ENCODE measurements around the gene PODXL.
A peak's percentile ranks its signal among the peaks of the same experiment; 100 is the strongest.
"Not testable (repeated sequence)": the region's sequence is repeated elsewhere in the genome, so short reads cannot be mapped to it uniquely, and the experiment has no call there.

Gene PODXL

DNA sequence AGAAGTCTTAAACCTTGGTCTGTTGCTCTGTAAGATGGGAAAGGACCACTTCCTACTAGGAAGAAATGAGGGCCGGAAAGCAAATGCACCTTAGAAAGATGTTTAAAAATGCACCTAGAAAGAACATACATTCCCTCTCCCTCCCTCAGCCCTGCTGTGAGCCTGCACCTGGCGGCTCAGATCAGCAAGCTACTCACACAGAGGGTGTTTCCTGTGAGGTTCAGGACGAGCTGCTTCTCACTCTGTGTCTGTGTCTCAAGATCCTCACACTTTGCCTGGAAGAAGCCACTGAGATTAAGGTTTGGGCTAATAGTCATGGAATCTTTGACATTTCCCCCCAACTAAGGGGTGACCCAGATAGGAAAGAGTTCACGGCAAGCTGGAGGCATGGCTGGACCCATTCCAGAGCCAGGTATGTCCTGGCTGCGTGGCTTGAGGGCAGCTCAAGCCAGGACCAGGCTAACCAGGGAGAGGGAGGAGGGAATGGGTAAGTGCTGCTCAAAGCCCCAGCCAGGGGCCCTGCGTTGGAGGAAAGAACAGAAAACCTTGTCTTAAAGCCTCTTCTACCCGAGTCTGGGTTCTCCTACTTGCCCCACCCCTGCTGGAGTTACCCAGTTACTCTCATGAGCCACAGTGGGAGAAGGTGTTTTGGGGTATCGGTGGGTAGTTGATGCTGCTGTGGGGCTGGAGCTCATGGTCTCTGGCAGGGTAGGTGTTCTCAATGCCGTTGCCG lies 47.5 kb downstream of the PODXL start:
- DNase-seq: no peak

DNA sequence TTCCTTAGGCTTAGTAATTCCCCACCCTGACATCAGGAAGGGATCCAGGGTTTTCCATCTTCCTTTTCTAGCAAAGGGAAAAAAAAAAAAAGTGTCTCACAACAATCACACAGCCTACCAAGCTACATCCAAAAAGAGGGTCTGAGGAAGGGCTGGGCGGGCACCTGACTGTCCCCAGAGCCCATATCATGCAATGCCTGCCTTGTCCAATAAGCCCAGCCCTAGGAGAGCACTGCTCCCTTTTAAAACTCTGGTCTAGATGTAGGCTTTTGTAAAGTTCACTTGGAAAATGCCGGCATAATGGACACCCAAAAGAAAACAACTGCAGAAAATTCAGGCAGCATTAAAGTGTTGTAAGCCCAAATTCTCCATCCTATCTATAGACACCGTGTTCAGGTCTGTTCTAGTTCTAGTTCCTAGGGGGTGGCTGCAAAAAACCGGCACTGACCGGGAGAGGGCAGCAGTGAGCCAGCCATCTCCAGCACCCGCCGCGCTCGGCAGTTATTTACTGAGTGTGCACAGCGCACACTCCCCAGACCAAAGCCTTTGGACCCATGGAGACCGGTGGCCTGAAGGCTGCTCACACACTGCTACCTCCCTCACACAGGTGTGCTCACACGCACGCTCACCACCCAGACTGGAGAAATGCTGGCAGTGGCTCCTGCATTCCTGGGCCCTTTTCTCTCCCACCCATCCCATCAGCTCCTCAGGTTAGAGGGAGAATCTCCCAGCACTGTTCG lies 48.7 kb downstream of the PODXL start:
- DNase-seq: peak; percentile 79

DNA sequence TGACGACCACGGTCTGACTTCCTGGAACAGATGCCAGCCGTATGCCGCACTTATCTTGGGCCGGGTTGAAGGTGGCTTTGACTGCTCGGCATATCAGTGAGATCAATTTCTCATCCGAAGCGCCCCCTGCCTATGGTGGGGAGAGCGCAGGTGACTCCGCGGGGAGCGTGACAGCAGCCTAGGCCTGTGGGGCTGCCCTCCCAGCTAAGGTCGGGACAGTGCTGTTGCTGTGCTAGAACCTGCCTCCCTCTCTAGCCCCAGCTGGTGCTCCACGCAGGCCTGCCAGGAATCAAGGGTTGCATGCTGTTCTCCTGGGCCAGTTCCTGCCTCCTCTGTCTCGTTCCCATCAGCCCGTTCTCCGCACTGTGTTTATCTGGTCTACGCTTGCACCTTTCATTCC lies 49.8 kb downstream of the PODXL start:
- DNase-seq: no peak

DNA sequence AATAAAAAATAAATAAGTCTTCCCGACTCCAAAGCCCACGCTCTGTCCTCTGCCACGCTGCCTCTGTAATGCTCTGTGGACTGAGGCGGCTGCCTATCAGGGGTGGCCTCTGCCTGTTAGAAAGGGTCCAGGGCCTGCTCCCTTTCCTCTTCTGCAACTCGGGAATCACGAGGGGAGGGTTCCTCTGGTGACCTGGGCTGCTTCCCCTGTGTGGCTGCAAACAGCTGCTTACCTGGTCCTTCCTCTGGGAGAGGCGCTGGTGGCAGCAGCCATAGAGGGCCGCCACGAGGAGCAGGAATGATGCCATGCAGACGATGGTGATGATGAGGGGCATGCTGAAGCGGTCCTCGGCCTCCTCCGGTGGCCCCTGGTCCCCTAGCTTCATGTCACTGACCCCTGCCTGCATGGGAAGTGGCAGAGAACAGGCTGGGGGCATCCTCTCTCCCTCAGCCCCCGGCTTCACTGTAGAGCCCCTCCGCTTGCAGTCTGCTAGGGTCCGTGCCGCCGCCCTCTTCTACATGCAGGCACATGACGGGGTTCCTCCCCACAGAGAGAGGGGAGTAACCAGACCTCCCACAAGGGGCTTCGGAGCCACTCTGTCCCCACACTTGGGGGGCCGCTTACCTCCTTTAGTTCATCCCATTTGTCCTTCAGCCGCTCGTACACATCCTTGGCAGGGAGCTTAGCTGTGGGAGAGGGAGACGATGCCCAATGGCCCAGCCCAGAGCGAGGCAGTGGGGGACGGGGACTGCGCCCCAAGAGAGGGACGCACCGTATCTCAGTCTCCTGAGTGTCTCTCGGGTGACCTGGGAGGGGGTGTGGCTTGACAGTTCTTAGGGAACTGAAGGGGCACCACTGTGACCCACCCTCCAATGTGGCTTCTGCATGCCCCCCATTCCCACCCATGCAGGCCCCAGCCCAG lies 50.5 kb downstream of the PODXL start:
- DNase-seq: no peak

DNA sequence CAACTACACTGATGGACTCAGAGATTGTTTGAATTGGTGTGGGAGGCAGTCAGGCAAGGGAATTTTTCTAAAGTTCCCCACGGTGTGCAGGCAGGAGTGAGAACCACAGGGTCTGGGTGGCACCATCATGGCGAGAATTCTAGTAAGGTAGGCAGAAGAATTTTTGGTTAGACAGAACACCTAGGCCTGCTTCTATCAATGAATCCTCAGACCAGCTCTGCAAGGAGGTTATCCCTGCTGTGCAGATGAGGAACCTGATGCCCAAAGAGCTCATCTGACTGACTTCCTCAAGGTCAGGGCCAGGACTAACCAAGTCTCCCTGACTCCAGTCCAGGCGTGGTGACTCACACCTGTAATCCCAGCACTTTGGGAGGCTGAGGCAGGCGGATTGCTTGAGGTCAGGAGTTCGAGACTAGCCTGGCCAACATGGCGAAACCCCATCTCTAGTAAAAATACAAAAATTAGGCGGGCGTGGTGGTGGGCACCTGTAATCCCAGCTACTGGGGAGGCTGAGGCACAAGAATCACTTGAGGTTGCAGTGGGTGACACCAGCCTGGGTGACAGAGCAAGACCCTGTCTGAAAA lies 51.3 kb downstream of the PODXL start:
- not testable (repeated sequence) for DNase-seq

DNA sequence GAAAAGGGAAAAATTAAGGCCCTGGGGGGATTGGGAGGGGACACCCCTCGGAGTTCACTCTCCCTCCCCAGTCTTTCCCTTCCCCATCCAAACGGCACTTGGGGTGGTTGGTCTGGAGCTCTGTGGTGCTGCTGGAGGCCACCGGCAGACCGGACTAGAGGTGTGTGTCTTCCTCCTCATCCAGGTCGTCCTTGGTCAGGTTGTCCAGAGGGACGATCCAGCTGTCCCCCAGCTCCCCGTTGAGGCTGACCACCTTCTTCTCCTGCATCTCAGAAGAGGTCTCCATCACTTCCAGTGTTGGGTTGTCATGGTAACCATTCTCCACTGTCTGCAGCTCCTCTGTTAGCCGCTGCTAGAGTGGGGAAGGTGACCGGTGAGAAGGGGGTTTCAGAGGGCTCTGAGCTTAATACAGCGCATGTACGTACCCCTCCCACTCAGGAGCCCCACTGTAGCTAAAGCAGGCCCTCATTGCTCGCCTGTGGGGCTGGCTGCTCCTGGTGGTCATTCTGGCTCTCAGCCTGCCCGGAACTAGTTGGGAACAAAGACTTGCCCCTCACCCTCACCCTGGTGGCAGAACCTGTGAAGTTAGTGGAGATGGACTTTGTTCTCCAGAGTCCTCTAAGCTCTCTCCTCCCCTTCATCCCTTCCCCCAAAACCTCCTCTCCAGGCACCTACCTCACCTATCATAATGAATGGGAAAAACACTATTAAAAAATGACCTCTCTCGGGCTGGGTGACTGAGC lies 52.1 kb downstream of the PODXL start:
- DNase-seq: no peak

DNA sequence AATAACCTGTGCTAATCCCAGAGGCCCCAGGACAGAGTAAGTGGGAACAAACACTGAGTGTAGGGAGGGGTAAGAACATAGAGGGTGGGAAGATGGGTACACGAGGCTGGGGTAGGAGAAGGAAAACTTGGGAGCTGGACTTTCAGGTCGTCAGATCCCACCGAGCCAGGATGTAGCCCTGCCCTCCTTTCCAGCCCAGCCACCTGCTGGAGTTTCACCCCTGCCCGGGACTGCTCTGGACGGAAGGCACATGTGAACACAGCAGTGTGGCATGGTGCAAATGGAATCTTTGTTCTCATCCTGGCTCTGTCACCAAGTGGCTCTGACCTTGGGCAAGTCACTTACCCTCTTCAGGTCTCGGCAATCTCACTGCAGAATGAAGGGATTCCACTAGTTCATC lies 52.8 kb downstream of the PODXL start:
- DNase-seq: no peak

DNA sequence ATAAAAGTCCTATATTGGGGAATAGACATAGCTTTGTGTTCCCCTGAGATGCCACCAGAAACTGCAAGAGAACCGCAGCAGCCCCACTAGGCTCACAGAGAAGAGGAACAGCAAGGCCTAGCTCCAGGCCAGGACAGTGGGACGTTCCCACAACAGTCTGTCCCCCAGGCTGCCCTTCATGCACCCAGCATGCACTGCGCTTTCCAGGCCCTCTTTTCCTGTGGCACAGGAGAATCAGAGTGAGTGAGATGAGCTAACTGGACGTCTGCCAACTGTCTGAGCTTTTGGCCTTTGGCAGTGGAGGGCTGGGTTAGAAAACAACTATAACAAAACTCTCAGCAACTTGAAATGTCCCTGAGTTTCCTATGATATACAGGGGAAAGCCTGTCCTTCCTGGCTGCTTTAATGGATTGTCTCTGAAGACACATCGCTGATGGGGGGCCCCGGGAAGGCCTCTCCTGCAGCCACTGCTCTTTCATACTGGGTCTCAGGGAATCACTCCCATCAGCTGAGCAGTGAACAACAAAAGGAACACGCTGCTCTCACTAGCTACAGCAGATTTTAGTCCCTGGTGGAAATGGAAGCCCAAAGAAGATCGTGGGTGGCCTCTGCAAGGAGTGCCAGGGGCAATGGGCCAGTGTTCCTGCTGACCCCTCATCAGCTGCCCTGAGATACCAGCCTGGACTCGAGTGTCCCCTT lies 53.5 kb downstream of the PODXL start:
- DNase-seq: no peak

DNA sequence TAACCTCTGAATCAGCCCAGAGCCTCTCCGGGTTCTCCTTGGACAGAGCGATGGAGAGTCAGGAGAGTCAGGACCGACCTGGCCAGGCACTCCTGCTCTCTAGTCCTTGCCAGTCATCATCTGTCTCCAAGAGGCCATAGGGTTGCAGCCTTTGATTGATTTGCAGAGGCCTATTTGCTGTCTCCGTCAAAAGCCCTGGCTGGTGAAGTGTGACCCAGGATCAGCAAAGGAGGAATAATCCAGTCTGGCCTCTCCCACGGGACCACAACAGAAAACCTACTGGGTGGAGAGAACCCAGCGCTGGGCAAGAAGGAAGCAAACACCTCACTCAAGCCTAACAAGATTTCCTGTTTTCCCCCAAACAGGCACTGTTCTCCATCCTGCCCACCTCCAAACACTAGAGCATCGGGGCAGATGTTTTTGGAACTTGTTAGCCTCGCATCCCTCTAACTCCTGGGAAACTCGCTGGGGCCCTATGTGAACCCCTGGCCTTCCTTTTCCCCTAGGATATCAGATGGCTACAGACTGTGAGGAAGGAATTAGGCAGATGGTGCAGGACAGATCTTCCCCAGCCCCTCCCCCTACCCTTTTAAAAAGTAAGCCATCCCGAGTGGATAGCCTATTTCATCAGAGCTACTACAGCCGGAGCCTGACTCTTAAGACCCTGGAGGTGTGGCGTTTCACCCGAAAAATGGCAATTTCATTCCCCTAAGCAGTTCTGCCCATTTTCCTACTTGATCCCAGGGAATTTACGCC lies 54.3 kb downstream of the PODXL start:
- DNase-seq: no peak

DNA sequence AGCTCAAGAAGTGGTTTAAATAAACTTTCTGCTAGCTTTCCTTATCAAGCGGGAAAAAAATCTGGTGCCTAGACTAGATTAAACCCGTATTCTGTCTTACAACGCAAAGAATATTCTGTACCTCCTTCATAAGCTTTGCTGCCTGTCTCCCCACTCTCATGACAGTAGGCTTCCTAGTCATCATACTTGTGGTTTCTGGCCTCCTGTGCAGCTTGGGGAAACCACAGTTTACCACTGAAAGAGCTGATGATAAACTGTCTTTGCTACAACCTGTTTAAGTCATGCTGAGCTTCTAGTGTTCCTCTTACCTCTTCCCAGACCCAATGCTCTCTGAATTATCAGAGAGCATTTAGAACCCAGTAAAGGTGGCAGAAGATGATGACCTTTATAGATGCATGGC lies 55.0 kb downstream of the PODXL start:
- no peak for DNase-seq

DNA sequence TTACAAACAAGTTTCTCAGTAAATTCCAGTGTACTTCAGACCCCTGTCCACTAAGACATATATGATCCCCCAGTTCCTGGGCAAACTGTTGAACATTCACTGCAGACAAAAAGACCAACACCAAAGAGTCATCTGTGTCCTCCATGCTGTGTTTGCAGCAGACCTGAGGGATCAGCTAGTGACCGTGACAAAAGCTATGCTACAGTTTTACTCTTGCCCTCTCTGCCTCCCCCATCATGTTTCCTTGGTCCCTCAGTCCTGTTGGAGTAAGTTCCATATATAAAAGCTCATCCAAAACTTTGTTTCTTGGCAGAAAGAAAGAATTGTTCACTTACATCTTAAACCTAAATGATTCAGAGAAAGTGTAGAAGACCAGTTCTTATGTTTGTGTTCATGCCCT lies 56.1 kb downstream of the PODXL start:
- no peak for DNase-seq

DNA sequence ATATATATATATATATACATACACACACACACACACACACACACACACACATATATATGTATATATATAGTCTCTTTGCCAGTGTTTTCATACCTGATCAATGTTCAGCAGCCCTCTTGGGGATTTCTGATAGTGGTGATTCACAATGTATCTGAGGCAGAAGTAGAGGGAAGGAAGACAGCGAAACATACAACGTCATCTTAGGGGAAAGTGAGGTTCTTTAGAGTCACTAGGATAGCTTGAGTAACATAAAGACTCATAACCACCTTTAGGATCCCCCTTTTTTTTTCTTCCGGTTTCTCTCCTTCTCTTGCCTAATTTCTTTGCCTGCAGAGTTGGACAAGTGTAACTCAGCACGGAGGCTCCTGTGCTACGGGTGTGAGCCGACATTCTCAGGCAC lies 56.6 kb downstream of the PODXL start:
- DNase-seq: no peak

DNA sequence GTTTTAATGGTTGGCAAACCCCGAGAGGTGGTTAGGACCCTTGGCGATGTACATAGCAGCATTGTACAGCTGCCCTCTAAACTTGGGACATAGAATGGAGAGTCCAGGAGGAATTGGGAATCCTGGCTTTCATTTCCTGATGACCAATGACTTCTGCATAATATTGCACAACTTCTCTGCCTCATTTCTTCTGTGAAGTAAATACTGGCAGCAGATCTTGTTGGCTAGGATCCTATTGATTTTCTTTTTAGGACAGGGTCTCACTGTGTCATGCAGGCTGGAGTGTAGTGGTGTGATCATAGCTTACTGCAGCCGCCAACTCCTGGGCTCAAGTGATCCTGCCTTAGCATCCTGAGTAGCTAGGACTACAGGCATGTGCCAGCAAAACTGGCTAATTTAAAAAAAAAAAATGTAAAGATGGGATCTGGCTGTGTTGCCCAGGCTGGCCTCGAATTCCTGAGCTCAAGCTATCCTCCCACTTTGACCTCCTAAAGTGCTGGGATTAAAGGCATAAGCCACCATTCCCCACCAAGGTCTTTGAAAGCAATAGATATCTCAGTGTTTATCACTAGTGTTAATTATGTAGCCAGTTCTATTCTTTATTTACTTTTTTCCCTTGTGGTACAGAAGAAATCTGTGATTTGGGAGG lies 58.1 kb downstream of the PODXL start:
- no peak for DNase-seq

DNA sequence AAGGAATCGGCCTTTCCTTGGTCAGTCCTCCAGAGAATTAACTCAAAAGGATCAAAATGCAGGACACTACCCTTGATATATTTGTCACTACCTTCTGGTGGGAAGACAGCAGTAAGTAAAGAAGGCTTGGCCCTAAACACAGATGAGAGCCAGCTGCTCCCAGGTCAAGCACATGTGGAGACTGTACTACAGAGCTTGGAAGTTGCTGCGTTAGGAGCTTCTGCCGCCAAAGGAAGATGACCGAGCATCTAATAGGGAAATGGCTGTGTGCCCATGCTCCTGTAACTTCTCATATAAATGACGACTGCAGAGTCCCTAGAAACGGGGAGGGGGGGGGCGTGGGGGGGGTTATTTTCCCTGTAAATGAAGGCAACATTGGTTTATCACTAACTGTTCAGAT lies 59.0 kb downstream of the PODXL start:
- no peak for DNase-seq

DNA sequence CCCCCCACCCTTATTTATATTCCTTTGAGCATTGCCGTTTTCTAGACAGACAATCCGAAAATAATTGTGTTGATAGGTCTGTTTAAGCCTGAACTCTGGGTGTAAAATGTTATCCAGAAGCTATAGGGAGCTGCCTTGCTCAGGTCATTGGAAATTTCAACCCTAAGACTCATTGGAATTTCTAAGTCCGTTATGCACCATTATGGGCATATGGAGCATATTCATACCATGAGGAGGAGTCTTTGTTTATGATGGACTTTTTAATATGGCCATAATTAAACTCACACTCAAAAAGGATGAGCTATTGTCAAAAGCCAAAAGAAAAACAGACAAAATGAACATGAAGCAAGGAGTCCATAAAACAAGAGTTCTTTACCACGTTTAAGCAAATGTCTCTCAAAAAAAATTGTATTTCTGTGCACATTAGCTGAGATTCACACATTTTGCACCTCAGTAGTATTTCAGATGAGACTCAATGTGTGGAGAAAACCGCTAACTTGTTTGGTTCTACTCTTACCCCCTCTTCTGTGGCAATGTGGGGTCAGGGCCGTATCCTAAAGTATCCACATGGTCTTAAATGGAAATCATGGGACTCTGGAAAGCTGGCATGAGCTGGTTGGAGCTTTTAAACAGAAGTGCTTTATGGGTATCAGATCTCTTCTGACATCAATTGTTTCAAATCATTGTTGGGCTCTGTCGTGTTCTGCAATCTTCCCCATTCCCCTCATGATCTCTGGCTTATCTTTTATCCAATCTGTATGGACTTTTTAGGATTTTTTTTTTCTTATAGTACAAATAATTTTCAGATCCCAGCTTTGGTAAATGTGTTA lies 60.5 kb downstream of the PODXL start:
- DNase-seq: no peak

DNA sequence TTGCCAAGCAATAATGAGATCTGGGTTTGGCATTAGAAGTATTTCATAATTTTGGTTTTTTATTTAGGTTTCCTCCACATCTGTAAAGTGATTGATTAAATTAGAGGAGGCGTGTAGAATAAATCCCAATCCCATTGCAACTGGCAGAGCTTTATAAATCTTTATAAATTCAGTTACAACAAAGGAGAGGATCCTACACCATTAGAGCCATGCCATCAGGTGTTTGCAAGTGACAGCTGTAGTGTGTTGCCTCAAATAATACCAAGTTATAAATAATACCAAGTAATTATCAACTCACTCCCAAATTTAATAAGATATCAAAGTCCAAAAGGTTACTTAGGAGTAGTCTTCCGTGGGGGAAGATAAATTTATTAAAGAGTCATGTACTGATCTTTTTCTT lies 62.2 kb downstream of the PODXL start:
- DNase-seq: no peak

DNA sequence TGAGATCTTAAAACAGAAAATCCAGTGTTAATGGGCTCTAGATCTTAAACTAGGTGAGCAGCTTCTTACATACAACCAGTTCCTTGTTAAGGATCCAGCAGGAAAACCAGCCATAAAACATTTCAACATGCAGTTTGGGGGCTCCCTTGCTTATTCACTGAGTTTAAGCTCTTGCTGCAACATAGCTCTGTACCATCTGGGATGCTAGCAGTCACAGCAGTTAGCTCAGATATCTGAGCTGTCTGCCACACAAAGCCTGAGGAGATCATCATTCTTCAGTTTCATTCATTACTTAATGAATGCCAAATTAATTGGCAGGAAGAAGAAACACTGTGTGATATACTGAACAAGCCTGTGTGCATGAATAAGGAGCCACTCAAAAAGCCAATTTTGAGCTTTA lies 62.8 kb downstream of the PODXL start:
- no peak for DNase-seq

DNA sequence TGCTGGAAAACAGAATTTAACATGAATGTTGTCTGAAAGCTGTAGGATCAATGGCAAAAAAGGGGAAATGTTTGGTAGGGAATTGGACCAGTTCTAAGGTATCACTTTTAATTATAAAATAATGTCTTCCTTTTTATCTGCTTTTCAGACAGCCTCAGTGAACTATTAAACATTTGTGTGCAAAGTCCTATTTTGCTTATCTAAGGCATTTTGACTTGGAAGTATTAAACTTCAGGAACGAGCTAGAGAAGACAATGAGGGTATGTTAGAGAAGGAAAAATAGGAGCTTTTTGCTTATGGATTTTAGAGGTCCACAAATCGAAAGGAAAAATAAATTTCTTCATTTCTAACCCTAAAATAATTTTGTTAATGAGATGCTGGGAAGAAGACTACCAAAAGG lies 63.3 kb downstream of the PODXL start:
- no peak for DNase-seq

DNA sequence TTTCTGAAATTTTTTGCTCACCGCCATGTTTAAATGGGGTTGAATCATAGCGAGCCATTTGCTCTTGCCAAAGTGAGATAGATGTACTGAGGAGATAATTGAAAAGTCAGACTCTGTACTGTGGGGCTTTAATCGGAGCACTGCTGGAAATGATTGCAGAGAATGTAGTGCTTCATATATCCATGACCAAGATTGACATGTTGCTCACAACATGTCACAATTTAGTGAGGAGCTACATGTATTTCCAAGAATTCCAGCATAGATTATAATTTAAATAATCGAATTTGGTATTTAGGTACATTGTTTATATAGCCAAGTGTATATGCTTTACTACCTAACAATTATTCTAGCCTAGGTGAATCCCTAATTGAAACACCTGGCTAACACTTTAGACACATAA lies 66.5 kb downstream of the PODXL start:
- no peak for DNase-seq

DNA sequence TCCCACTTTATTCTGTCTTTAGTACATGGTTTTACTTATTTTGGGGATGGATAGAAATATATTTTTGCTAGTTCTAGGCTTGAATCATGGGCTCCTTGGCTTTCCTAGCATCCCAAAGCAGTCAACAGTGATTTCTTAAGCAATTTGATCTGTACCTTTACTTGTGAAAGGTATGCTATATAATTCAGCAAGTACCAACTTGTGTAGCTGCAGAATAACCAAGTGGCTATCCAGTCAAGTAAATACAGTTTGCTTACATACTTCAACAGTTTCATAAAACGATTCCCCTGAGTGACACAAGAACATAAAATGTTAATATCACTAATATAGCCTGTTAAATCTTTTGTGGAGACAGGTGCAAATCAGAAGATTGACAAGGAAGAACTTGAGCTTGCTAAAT lies 67.2 kb downstream of the PODXL start:
- DNase-seq: no peak
